Measurements from ENCODE around the gene TLE6. TPM values are rescaled to one million over a fixed set of nuclear protein-coding genes. Genes with fewer than 3 reads are reported as not detected.
A peak's percentile ranks its signal among the peaks of the same experiment; 100 is the strongest.

Gene TLE6
- total RNA-seq, 1 donor from 2014 or later = 0.55 TPM

DNA sequence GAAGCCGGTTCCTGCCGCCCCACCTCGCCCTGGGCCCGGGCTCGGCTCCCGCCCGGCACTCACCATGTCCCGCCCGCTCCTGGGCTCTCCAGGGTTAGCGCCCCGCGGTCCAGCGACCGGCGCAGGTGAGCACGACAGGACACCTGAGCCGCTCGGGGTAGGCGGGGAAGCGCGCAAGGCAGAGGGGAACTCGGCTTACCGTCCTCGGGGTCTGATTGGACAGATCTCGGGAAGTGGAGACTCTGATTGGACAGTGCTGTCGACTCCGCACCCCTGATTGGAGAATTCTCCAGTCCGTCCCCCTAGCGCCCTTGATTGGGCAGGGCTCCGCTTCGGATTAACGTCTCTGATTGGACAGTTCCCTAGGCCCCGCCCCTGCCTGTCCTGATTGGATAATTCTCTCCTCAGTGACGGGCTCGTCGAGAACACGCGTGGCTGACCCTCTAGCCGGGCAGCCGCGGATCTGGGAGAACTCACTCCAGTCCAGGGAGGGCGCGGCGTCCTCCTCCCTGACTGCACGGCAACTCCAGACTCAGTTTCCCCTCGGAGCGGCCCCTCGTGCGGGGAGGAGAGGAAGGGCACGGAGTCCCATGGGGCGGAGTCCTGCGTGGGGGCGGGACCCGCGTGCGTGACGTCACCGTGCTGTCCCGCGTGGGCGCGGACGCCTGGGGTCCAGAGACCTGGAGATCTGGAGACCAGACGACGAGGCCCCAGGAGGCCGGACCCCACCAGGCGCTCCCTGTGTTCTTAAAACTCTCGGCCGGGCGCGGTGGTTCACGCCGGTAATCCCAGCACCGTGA lies 32.4 kb upstream of the TLE6 start, which contains the start of gene ZNF77:
ZNF77 (minus strand) TSS at position 197 of the 800 bp plus-strand sequence; CDS start at position 66, 131 bp downstream.
- peak; percentile 99 for DNase-seq (ENCODE audit: low spot score)
- H3K27ac Mint-ChIP-seq (ENCODE audit: unreplicated experiment) = peak within 1 kb of the TSS; percentile 98

DNA sequence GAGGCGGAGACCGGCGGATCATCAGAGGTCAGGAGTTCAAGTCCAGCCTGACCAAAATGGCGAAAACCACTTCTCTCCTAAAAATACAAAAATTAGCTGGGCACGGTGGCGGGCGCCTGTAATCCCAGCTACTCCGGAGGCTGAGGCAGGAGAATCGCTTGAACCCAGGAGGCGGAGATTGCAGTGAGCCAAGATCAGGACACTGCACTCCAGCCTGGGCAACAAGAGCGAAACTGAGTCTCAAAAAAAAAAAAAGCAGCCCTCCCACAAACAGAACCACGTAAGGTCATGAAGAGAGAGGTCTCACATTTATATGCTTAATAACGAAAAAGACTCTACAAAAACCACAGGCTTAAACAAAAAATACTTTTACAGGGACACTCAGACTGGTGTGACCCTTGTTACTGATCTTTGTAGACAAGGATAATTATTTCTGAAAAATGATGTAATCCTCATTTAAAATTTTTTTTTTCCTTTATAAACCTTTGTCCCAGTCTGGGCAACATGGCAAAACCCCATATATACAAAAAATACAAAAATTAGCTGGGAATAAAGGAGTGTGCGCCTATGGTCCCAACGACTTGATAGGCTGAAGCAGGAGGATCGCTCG lies 31.7 kb upstream of the TLE6 start:
- Mint-ChIP-seq H3K9me3 (ENCODE audit: low read depth) (no peaks in the 10 kb centered on the region), H3K36me3 (ENCODE audit: low read depth) (no peaks in the 10 kb centered on the region), H3K4me3 (ENCODE audit: unreplicated experiment) (peak overlapping the region; percentile 96), H3K27me3 (ENCODE audit: low read depth) (no peaks in the 10 kb centered on the region), H3K4me1 (ENCODE audit: low read depth) (peaks cover 42% of the 10 kb centered on the region), H3K27ac (ENCODE audit: unreplicated experiment) (peak overlapping the region; percentile 98)
- no peak for DNase-seq (ENCODE audit: low spot score)
- TF ChIP-seq, protein P1, sequence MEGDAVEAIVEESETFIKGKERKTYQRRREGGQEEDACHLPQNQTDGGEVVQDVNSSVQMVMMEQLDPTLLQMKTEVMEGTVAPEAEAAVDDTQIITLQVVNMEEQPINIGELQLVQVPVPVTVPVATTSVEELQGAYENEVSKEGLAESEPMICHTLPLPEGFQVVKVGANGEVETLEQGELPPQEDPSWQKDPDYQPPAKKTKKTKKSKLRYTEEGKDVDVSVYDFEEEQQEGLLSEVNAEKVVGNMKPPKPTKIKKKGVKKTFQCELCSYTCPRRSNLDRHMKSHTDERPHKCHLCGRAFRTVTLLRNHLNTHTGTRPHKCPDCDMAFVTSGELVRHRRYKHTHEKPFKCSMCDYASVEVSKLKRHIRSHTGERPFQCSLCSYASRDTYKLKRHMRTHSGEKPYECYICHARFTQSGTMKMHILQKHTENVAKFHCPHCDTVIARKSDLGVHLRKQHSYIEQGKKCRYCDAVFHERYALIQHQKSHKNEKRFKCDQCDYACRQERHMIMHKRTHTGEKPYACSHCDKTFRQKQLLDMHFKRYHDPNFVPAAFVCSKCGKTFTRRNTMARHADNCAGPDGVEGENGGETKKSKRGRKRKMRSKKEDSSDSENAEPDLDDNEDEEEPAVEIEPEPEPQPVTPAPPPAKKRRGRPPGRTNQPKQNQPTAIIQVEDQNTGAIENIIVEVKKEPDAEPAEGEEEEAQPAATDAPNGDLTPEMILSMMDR (IDR thresholded peaks at IDR 0.05) = no peak

More for the DNA sequence above, 32.4 kb upstream of the TLE6 start, which contains the start of gene ZNF77:
- TF ChIP-seq, protein P1 (IDR thresholded peaks at IDR 0.05) = no peak
- Mint-ChIP-seq H3K36me3 (ENCODE audit: low read depth) (no peaks in the 10 kb centered on the region), H3K27me3 (ENCODE audit: low read depth) (no peaks in the 10 kb centered on the region), H3K4me3 (ENCODE audit: unreplicated experiment) (peak within 1 kb of the TSS; percentile 96), H3K4me1 (ENCODE audit: low read depth) (peaks cover 41% of the 10 kb centered on the region), H3K9me3 (ENCODE audit: low read depth) (no peaks in the 10 kb centered on the region)

GRCh38 chr19:2949939-2950285 lies 27.5 kb upstream of the TLE6 start:
- H3K36me3 Mint-ChIP-seq (ENCODE audit: low read depth) = no peaks in the 10 kb centered on the region
- no peaks in the 10 kb centered on the region for H3K9me3 Mint-ChIP-seq (ENCODE audit: low read depth)
- peak overlapping the region; percentile 92 for H3K4me3 Mint-ChIP-seq (ENCODE audit: unreplicated experiment)
- H3K4me1 Mint-ChIP-seq (ENCODE audit: low read depth) = peaks cover 27% of the 10 kb centered on the region
- no peak for DNase-seq (ENCODE audit: low spot score)
- TF ChIP-seq, protein P1 (IDR thresholded peaks at IDR 0.05) = no peak
- H3K27ac Mint-ChIP-seq (ENCODE audit: unreplicated experiment) = peak overlapping the region; percentile 97
- no peaks in the 10 kb centered on the region for H3K27me3 Mint-ChIP-seq (ENCODE audit: low read depth)

GRCh38 chr19:2950286-2951124 lies 26.9 kb upstream of the TLE6 start:
- Mint-ChIP-seq H3K4me1 (ENCODE audit: low read depth) (peaks cover 23% of the 10 kb centered on the region), H3K27me3 (ENCODE audit: low read depth) (no peaks in the 10 kb centered on the region), H3K9me3 (ENCODE audit: low read depth) (no peaks in the 10 kb centered on the region), H3K36me3 (ENCODE audit: low read depth) (no peaks in the 10 kb centered on the region), H3K27ac (ENCODE audit: unreplicated experiment) (peak overlapping the region; percentile 97), H3K4me3 (ENCODE audit: unreplicated experiment) (peak overlapping the region; percentile 92)
- peak; percentile 99 for DNase-seq (ENCODE audit: low spot score)
- TF ChIP-seq, protein P1 (IDR thresholded peaks at IDR 0.05) = no peak

Data from chondrocyte (in vitro differentiated cells).